ENCODE results near the gene MAN2B2. TPM values are rescaled to one million over a fixed set of nuclear protein-coding genes. Genes with fewer than 3 reads are reported as not detected.

MAN2B2 gene
- total and polyA plus RNA-seq, 5 donors from 2014 or later: 15.6 to 43.8 (median 23.1) TPM

- H3K27me3 ChIP-seq (ENCODE audit: control insufficient read depth, insufficient read depth, low read length): peaks cover 2% of the 10 kb centered on the region
- H3K9me3 Mint-ChIP-seq: peaks cover 0 to 4% (median 0%) of the 10 kb centered on the region in 7 donors
- peaks cover 1 to 7% of the 10 kb centered on the region in 2 experiments for H3K9me3 ChIP-seq (ENCODE audit: control insufficient read depth in 2 of 2, low read length in 2 of 2)
- peak; percentile 15 to 77 (median 45) for DNase-seq
- no peak overlapping the region for H3K27ac ChIP-seq (ENCODE audit: insufficient read depth, low read length, poor library complexity, severe bottlenecking)
- no peaks in the 10 kb centered on the region for H3K36me3 ChIP-seq (ENCODE audit: control insufficient read depth, insufficient read depth, low read length)
- H3K4me3 Mint-ChIP-seq: no peak overlapping the region
- H3K27ac Mint-ChIP-seq: peak overlapping the region in 1 of 3 donors; percentile 79
- H3K4me3 ChIP-seq (ENCODE audit: low read depth, low read length): no peak overlapping the region
- ATAC-seq (ENCODE audit: low read depth in 2 of 2): peak in 1 of 2 donors; percentile 65
- H3K4me1 ChIP-seq (ENCODE audit: control insufficient read depth, insufficient read depth, low read length, poor library complexity, severe bottlenecking): no peaks in the 10 kb centered on the region
- peaks cover 36% of the 10 kb centered on the region for H3K27me3 Mint-ChIP-seq
- H3K4me1 Mint-ChIP-seq: no peaks in the 10 kb centered on the region
- no peaks in the 10 kb centered on the region for H3K36me3 Mint-ChIP-seq
These were observed 28.1 kb upstream of the MAN2B2 start for GRCh38 chr4:6546681-6547447.

- Mint-ChIP-seq H3K36me3 (no peaks in the 10 kb centered on the region), H3K9me3 (peaks cover 0 to 9% (median 0%) of the 10 kb centered on the region in 7 donors), H3K27ac (no peak overlapping the region), H3K27me3 (peaks cover 43% of the 10 kb centered on the region), H3K4me3 (no peak overlapping the region), H3K4me1 (no peaks in the 10 kb centered on the region)
- Histone ChIP-seq H3K27ac (ENCODE audit: insufficient read depth, low read length, poor library complexity, severe bottlenecking) (no peak overlapping the region), H3K36me3 (ENCODE audit: control insufficient read depth, insufficient read depth, low read length) (no peaks in the 10 kb centered on the region), H3K9me3 (ENCODE audit: control insufficient read depth in 2 of 2, low read length in 2 of 2) (peaks cover 1 to 10% of the 10 kb centered on the region in 2 experiments), H3K4me3 (ENCODE audit: low read depth, low read length) (no peak overlapping the region), H3K4me1 (ENCODE audit: control insufficient read depth, insufficient read depth, low read length, poor library complexity, severe bottlenecking) (no peaks in the 10 kb centered on the region), H3K27me3 (ENCODE audit: control insufficient read depth, insufficient read depth, low read length) (peaks cover 2% of the 10 kb centered on the region)
- DNase-seq (no peak), ATAC-seq (ENCODE audit: low read depth in 2 of 2) (no peak)
These were observed 26.6 kb upstream of the MAN2B2 start for GRCh38 chr4:6548201-6548881.

- DNase-seq: no peak
- no peaks in the 10 kb centered on the region for H3K36me3 ChIP-seq (ENCODE audit: control insufficient read depth, insufficient read depth, low read length)
- peaks cover 2% of the 10 kb centered on the region for H3K27me3 ChIP-seq (ENCODE audit: control insufficient read depth, insufficient read depth, low read length)
- no peak overlapping the region for H3K4me3 ChIP-seq (ENCODE audit: low read depth, low read length)
- Mint-ChIP-seq H3K27ac (no peak overlapping the region), H3K4me3 (no peak overlapping the region), H3K9me3 (peaks cover 0 to 9% (median 0%) of the 10 kb centered on the region in 7 donors), H3K27me3 (peaks cover 46% of the 10 kb centered on the region), H3K36me3 (no peaks in the 10 kb centered on the region), H3K4me1 (no peaks in the 10 kb centered on the region)
- H3K4me1 ChIP-seq (ENCODE audit: control insufficient read depth, insufficient read depth, low read length, poor library complexity, severe bottlenecking): no peaks in the 10 kb centered on the region
- no peak overlapping the region for H3K27ac ChIP-seq (ENCODE audit: insufficient read depth, low read length, poor library complexity, severe bottlenecking)
- peaks cover 1 to 10% of the 10 kb centered on the region in 2 experiments for H3K9me3 ChIP-seq (ENCODE audit: control insufficient read depth in 2 of 2, low read length in 2 of 2)
- no peak for ATAC-seq (ENCODE audit: low read depth in 2 of 2)
These were observed 26.1 kb upstream of the MAN2B2 start for GRCh38 chr4:6548882-6549230.

- Histone ChIP-seq H3K4me3 (ENCODE audit: low read depth, low read length) (no peak overlapping the region), H3K27me3 (ENCODE audit: control insufficient read depth, insufficient read depth, low read length) (peaks cover 2% of the 10 kb centered on the region), H3K9me3 (ENCODE audit: control insufficient read depth in 2 of 2, low read length in 2 of 2) (peaks cover 1 to 10% of the 10 kb centered on the region in 2 experiments), H3K4me1 (ENCODE audit: control insufficient read depth, insufficient read depth, low read length, poor library complexity, severe bottlenecking) (no peaks in the 10 kb centered on the region), H3K27ac (ENCODE audit: insufficient read depth, low read length, poor library complexity, severe bottlenecking) (no peak overlapping the region), H3K36me3 (ENCODE audit: control insufficient read depth, insufficient read depth, low read length) (no peaks in the 10 kb centered on the region)
- ATAC-seq (ENCODE audit: low read depth in 2 of 2) (no peak), DNase-seq (no peak)
- no peak overlapping the region for H3K4me3 Mint-ChIP-seq
- no peaks in the 10 kb centered on the region for H3K4me1 Mint-ChIP-seq
- H3K27me3 Mint-ChIP-seq: peaks cover 48% of the 10 kb centered on the region
- no peak overlapping the region for H3K27ac Mint-ChIP-seq
- H3K36me3 Mint-ChIP-seq: no peaks in the 10 kb centered on the region
- peaks cover 0 to 9% (median 0%) of the 10 kb centered on the region in 7 donors for H3K9me3 Mint-ChIP-seq
These were observed 25.5 kb upstream of the MAN2B2 start for GRCh38 chr4:6549445-6549844.

GRCh38 chr4:6549890-6550620 lies 24.9 kb upstream of the MAN2B2 start:
- Mint-ChIP-seq H3K4me1 (no peaks in the 10 kb centered on the region), H3K27me3 (peaks cover 46% of the 10 kb centered on the region), H3K4me3 (peak overlapping the region in 1 of 4 donors; percentile 11), H3K27ac (no peak overlapping the region), H3K36me3 (no peaks in the 10 kb centered on the region), H3K9me3 (peaks cover 0 to 9% (median 0%) of the 10 kb centered on the region in 7 donors)
- Histone ChIP-seq H3K36me3 (ENCODE audit: control insufficient read depth, insufficient read depth, low read length) (no peaks in the 10 kb centered on the region), H3K4me1 (ENCODE audit: control insufficient read depth, insufficient read depth, low read length, poor library complexity, severe bottlenecking) (no peaks in the 10 kb centered on the region), H3K27ac (ENCODE audit: insufficient read depth, low read length, poor library complexity, severe bottlenecking) (no peak overlapping the region), H3K4me3 (ENCODE audit: low read depth, low read length) (no peak overlapping the region), H3K9me3 (ENCODE audit: control insufficient read depth in 2 of 2, low read length in 2 of 2) (peaks cover 1 to 10% of the 10 kb centered on the region in 2 experiments), H3K27me3 (ENCODE audit: control insufficient read depth, insufficient read depth, low read length) (peaks cover 2% of the 10 kb centered on the region)
- ATAC-seq (ENCODE audit: low read depth in 2 of 2): no peak
- DNase-seq: no peak

GRCh38 chr4:6550821-6551220 lies 24.2 kb upstream of the MAN2B2 start:
- DNase-seq (no peak), ATAC-seq (ENCODE audit: low read depth in 2 of 2) (no peak)
- Mint-ChIP-seq H3K27me3 (peaks cover 41% of the 10 kb centered on the region), H3K36me3 (no peaks in the 10 kb centered on the region), H3K27ac (no peak overlapping the region), H3K4me1 (no peaks in the 10 kb centered on the region), H3K4me3 (no peak overlapping the region), H3K9me3 (peaks cover 0 to 9% (median 0%) of the 10 kb centered on the region in 7 donors)
- peaks cover 1 to 10% of the 10 kb centered on the region in 2 experiments for H3K9me3 ChIP-seq (ENCODE audit: control insufficient read depth in 2 of 2, low read length in 2 of 2)
- H3K4me1 ChIP-seq (ENCODE audit: control insufficient read depth, insufficient read depth, low read length, poor library complexity, severe bottlenecking): no peaks in the 10 kb centered on the region
- no peak overlapping the region for H3K27ac ChIP-seq (ENCODE audit: insufficient read depth, low read length, poor library complexity, severe bottlenecking)
- H3K27me3 ChIP-seq (ENCODE audit: control insufficient read depth, insufficient read depth, low read length): peaks cover 2% of the 10 kb centered on the region
- H3K4me3 ChIP-seq (ENCODE audit: low read depth, low read length): no peak overlapping the region
- no peaks in the 10 kb centered on the region for H3K36me3 ChIP-seq (ENCODE audit: control insufficient read depth, insufficient read depth, low read length)

GRCh38 chr4:6551660-6552059 lies 23.3 kb upstream of the MAN2B2 start:
- DNase-seq (no peak), ATAC-seq (ENCODE audit: low read depth in 2 of 2) (no peak)
- Mint-ChIP-seq H3K36me3 (no peaks in the 10 kb centered on the region), H3K27ac (no peak overlapping the region), H3K27me3 (peaks cover 42% of the 10 kb centered on the region), H3K4me3 (no peak overlapping the region), H3K4me1 (no peaks in the 10 kb centered on the region), H3K9me3 (peaks cover 0 to 9% (median 0%) of the 10 kb centered on the region in 7 donors)
- Histone ChIP-seq H3K27me3 (ENCODE audit: control insufficient read depth, insufficient read depth, low read length) (peaks cover 2% of the 10 kb centered on the region), H3K27ac (ENCODE audit: insufficient read depth, low read length, poor library complexity, severe bottlenecking) (no peak overlapping the region), H3K4me3 (ENCODE audit: low read depth, low read length) (no peak overlapping the region), H3K9me3 (ENCODE audit: control insufficient read depth in 2 of 2, low read length in 2 of 2) (peaks cover 1 to 10% of the 10 kb centered on the region in 2 experiments), H3K36me3 (ENCODE audit: control insufficient read depth, insufficient read depth, low read length) (no peaks in the 10 kb centered on the region), H3K4me1 (ENCODE audit: control insufficient read depth, insufficient read depth, low read length, poor library complexity, severe bottlenecking) (no peaks in the 10 kb centered on the region)

Data from CD4-positive, CD25-positive, alpha-beta regulatory T cell (primary cell).